GM23338 (cell line): ENCODE results near the gene SYMPK. TPM values are rescaled to one million over a fixed set of nuclear protein-coding genes. Genes with fewer than 3 reads are reported as not detected.

Source experiments
- ATAC-seq: fragments of 200-7000 bp; cut with Tn5 transposase; 3 replicates; pipeline ENCODE4 v1.9.1; 2020
- DNase-seq: peaks from one replicate; pipeline ENCODE4 v3.0.0-alpha.2; 2015; ENCODE audit warnings: low spot score
- H2AFZ ChIP-seq: fragments of 200-600 bp; sonication (generic); 2 replicates; pipeline ENCODE4 v1.8.0; 2016; ENCODE audit warnings: antibody characterized with exemption, mild to moderate bottlenecking, moderate library complexity
- H3F3A ChIP-seq: fragments of 200-600 bp; sonication (generic); replicated peaks from 2 replicates; pipeline ENCODE4 v1.8.0; 2017; ENCODE audit warnings: antibody characterized with exemption, mixed run types, low read depth
- H3K27ac ChIP-seq: fragments of 200-600 bp; sonication (generic); 2 replicates; pipeline ENCODE4 v1.6.1; 2016; ENCODE audit warnings: low read depth
- H3K27me3 ChIP-seq: fragments of 200-600 bp; sonication (generic); 2 replicates; pipeline ENCODE4 v1.8.0; 2016; ENCODE audit warnings: mild to moderate bottlenecking, mixed run types, moderate library complexity; ENCODE audit not compliant: insufficient read depth
- H3K36me3 ChIP-seq: fragments of 200-600 bp; sonication (generic); 2 replicates; pipeline ENCODE4 v1.8.0; 2016; ENCODE audit warnings: mild to moderate bottlenecking; ENCODE audit not compliant: insufficient read depth
- H3K4me1 ChIP-seq: fragments of 200-600 bp; sonication (generic); 2 replicates; pipeline ENCODE4 v1.8.0; 2016; ENCODE audit warnings: mild to moderate bottlenecking, moderate library complexity; ENCODE audit not compliant: insufficient read depth
- H3K4me2 ChIP-seq: fragments of 200-600 bp; sonication (generic); 2 replicates; pipeline ENCODE4 v1.7.1; 2017; ENCODE audit warnings: mixed run types
- H3K4me3 ChIP-seq: fragments of 200-600 bp; sonication (generic); 2 replicates; pipeline ENCODE4 v1.6.1; 2016; ENCODE audit warnings: mixed run types
- H3K79me2 ChIP-seq: fragments of 200-600 bp; sonication (generic); replicated peaks from 2 replicates; pipeline ENCODE4 v1.8.0; 2017; ENCODE audit warnings: mild to moderate bottlenecking; ENCODE audit not compliant: insufficient read depth
- H3K9me2 ChIP-seq: fragments of 200-600 bp; sonication (generic); 2 replicates; pipeline ENCODE4 v1.8.0; 2017; ENCODE audit not compliant: insufficient read depth
- H4K20me1 ChIP-seq: fragments of 200-600 bp; sonication (generic); replicated peaks from 2 replicates; pipeline ENCODE4 v1.8.0; 2017; ENCODE audit warnings: mild to moderate bottlenecking; ENCODE audit not compliant: insufficient read depth
- H3K27ac Mint-ChIP-seq: 2 replicates; pipeline ENCODE4 v1.8.0; 2020; ENCODE audit warnings: inconsistent platforms, mild to moderate bottlenecking, moderate library complexity, mixed read lengths
- H3K27me3 Mint-ChIP-seq: 3 replicates; pipeline ENCODE4 v1.8.0; 2022; ENCODE audit warnings: low read depth, mild to moderate bottlenecking, moderate library complexity, mixed read lengths, inconsistent platforms; ENCODE audit not compliant: insufficient read depth, poor library complexity
- H3K36me3 Mint-ChIP-seq: 3 replicates; pipeline ENCODE4 v1.8.0; 2021; ENCODE audit warnings: low read depth, mild to moderate bottlenecking, inconsistent platforms, moderate library complexity, mixed read lengths
- H3K4me1 Mint-ChIP-seq: 3 replicates; pipeline ENCODE4 v1.8.0; 2020; ENCODE audit warnings: mild to moderate bottlenecking, inconsistent platforms, mixed read lengths
- H3K4me3 Mint-ChIP-seq: 3 replicates; pipeline ENCODE4 v1.8.0; 2021; ENCODE audit warnings: moderate library complexity, mild to moderate bottlenecking, inconsistent platforms, mixed read lengths
- H3K9me3 Mint-ChIP-seq: 3 replicates; pipeline ENCODE4 v1.8.0; 2020; ENCODE audit warnings: moderate library complexity, mild to moderate bottlenecking, inconsistent platforms, mixed read lengths
- CREB1 ChIP-seq: fragments of 250-450 bp; sonication (Bioruptor Pico); IDR thresholded peaks from 2 replicates; pipeline ENCODE4 v1.5.0; 2020; ENCODE audit warnings: low read depth, mild to moderate bottlenecking, moderate library complexity
- ETS1 ChIP-seq: IDR thresholded peaks from 2 replicates; pipeline ENCODE4 v1.6.1; 2016; ENCODE audit warnings: antibody characterized with exemption
- EZH2 ChIP-seq: fragments of 200-600 bp; sonication (generic); IDR thresholded peaks from one replicate; pipeline ENCODE4 v1.8.0; 2017; ENCODE audit warnings: antibody characterized with exemption, mild to moderate bottlenecking, low read depth; ENCODE audit not compliant: unreplicated experiment
- JUNB ChIP-seq: IDR thresholded peaks from one replicate; pipeline ENCODE4 v1.6.1; 2016; ENCODE audit warnings: antibody characterized with exemption; ENCODE audit not compliant: unreplicated experiment
- NANOG ChIP-seq: IDR thresholded peaks from 2 replicates; pipeline ENCODE4 v1.6.1; 2016; ENCODE audit warnings: antibody characterized with exemption, borderline replicate concordance
- ZNF114 ChIP-seq: fragments of 250-450 bp; sonication (Bioruptor Pico); IDR thresholded peaks from 2 replicates; pipeline ENCODE4 v1.5.0; 2020; ENCODE audit warnings: mild to moderate bottlenecking, moderate library complexity
- ZNF331 ChIP-seq: fragments of 250-450 bp; sonication (Bioruptor Pico); IDR thresholded peaks from 2 replicates; pipeline ENCODE4 v1.5.0; 2020; ENCODE audit warnings: low read depth, mild to moderate bottlenecking, moderate library complexity
- ZNF462 ChIP-seq: fragments of 250-450 bp; sonication (Bioruptor Pico); IDR thresholded peaks from 2 replicates; pipeline ENCODE4 v1.5.0; 2020; ENCODE audit warnings: mild to moderate bottlenecking, moderate library complexity
- polyA plus RNA-seq: library from polyadenylated mRNA; unstranded; fragments of >200 nt; fragmentation: Nextera tagmentation; extraction: Ambion mirVana; gene quantifications from 2 replicates; pipeline ENCODE4 v1.2.1, GENCODE V29; 2016
- total RNA-seq: library from RNA; depleted of rRNA; stranded (reverse); fragments of >200 nt; shearing (Covaris generic); gene quantifications from 2 replicates; pipeline ENCODE4 v1.2.3, GENCODE V29; 2014
- TF ChIP-seq, protein P1 (sequence below), 2 experiments: fragments of 200-600 bp in 1 of 2; sonication (generic) in 1 of 2; conservative IDR thresholded peaks; 2 replicates each; pipeline versions ENCODE4 v1.5.1 to v1.6.1; 2016 to 2017; ENCODE audit warnings: antibody characterized with exemption in 2 of 2, low read depth in 2 of 2, mild to moderate bottlenecking in 2 of 2, moderate library complexity in 1 of 2

Gene SYMPK
- total and polyA plus RNA-seq, 2 experiments from 2014 or later, result 36.8 to 82.1 TPM

- no peak for TF ChIP-seq EZH2
- no peak for TF ChIP-seq JUNB
- no peak for TF ChIP-seq ETS1
- TF ChIP-seq CREB1 (CRISPR knock-in tag), result no peak
- no peak for TF ChIP-seq ZNF114 (CRISPR knock-in tag)
- TF ChIP-seq ZNF331 (CRISPR knock-in tag), result no peak
- TF ChIP-seq, protein P1, sequence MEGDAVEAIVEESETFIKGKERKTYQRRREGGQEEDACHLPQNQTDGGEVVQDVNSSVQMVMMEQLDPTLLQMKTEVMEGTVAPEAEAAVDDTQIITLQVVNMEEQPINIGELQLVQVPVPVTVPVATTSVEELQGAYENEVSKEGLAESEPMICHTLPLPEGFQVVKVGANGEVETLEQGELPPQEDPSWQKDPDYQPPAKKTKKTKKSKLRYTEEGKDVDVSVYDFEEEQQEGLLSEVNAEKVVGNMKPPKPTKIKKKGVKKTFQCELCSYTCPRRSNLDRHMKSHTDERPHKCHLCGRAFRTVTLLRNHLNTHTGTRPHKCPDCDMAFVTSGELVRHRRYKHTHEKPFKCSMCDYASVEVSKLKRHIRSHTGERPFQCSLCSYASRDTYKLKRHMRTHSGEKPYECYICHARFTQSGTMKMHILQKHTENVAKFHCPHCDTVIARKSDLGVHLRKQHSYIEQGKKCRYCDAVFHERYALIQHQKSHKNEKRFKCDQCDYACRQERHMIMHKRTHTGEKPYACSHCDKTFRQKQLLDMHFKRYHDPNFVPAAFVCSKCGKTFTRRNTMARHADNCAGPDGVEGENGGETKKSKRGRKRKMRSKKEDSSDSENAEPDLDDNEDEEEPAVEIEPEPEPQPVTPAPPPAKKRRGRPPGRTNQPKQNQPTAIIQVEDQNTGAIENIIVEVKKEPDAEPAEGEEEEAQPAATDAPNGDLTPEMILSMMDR (conservative IDR thresholded peaks at IDR 0.05; ENCODE audit: low read depth in 2 of 2), result no peak
- TF ChIP-seq NANOG, result no peak
These were observed 15.3 kb downstream of the SYMPK start (continued) for GRCh38 chr19:45847663-45848062.

- Histone ChIP-seq H2AFZ (no peak overlapping the region), H3K4me1 (no peaks in the 10 kb centered on the region), H3K4me3 (no peak overlapping the region), H3K4me2 (no peak overlapping the region), H3K9me2 (no peaks in the 10 kb centered on the region), H3K36me3 (peaks cover 79% of the 10 kb centered on the region), H4K20me1 (peaks cover 21% of the 10 kb centered on the region), H3K79me2 (no peaks in the 10 kb centered on the region), H3K27me3 (no peaks in the 10 kb centered on the region), H3K27ac (no peak overlapping the region), H3F3A (peaks cover 5% of the 10 kb centered on the region; the same call in 1 of the 2 replicates)
- TF ChIP-seq ZNF462 (CRISPR knock-in tag), result no peak
- no peaks in the 10 kb centered on the region for H3K4me1 Mint-ChIP-seq
- no peak for DNase-seq
- H3K27ac Mint-ChIP-seq, result no peak overlapping the region
- H3K4me3 Mint-ChIP-seq, result no peak overlapping the region
- H3K27me3 Mint-ChIP-seq, result peaks cover 7% of the 10 kb centered on the region
- H3K9me3 Mint-ChIP-seq, result no peaks in the 10 kb centered on the region; the same call in 2 of the 3 replicates
- peaks cover 91% of the 10 kb centered on the region for H3K36me3 Mint-ChIP-seq
- no peak for ATAC-seq
These were observed 20.7 kb downstream of the SYMPK start for GRCh38 chr19:45842198-45842597.
